HUES64 (cell line): ENCODE results near the gene CHCHD10.
"Not testable (repeated sequence)": the region's sequence is repeated elsewhere in the genome, so short reads cannot be mapped to it uniquely, and the experiment has no call there.

Source experiments
- H3K27ac ChIP-seq: 2 replicates; pipeline ENCODE4 v1.7.0; 2013; ENCODE audit warnings: low read depth, low read length, inconsistent platforms
- H3K27me3 ChIP-seq: 2 replicates; pipeline ENCODE4 v1.6.1; 2013; ENCODE audit warnings: mild to moderate bottlenecking, low read length; ENCODE audit not compliant: insufficient read depth
- H3K36me3 ChIP-seq: 2 replicates; pipeline ENCODE4 v1.6.1; 2013; ENCODE audit warnings: mild to moderate bottlenecking, low read length; ENCODE audit not compliant: insufficient read depth
- H3K4me1 ChIP-seq: 2 replicates; pipeline ENCODE4 v1.6.1; 2013; ENCODE audit warnings: mild to moderate bottlenecking, low read length, moderate library complexity; ENCODE audit not compliant: insufficient read depth
- H3K4me3 ChIP-seq: 2 replicates; pipeline ENCODE4 v1.5.1; 2013; ENCODE audit warnings: mild to moderate bottlenecking, low read length, moderate library complexity
- H3K9ac ChIP-seq: 2 replicates; pipeline ENCODE4 v1.6.1; 2013; ENCODE audit warnings: mild to moderate bottlenecking, low read depth, low read length
- H3K9me3 ChIP-seq: 2 replicates; pipeline ENCODE4 v1.6.1; 2013; ENCODE audit warnings: low read depth, low read length; ENCODE audit not compliant: insufficient read depth
- WGBS: fragments of 150-250, 120-280 bp; methylation state at CpG from one replicate; pipeline ENCODE4 v1.1.7; 2013; ENCODE audit warnings: missing lambda C conversion rate; 5-methylcytosine and 5-hydroxymethylcytosine counted together

Gene CHCHD10

DNA sequence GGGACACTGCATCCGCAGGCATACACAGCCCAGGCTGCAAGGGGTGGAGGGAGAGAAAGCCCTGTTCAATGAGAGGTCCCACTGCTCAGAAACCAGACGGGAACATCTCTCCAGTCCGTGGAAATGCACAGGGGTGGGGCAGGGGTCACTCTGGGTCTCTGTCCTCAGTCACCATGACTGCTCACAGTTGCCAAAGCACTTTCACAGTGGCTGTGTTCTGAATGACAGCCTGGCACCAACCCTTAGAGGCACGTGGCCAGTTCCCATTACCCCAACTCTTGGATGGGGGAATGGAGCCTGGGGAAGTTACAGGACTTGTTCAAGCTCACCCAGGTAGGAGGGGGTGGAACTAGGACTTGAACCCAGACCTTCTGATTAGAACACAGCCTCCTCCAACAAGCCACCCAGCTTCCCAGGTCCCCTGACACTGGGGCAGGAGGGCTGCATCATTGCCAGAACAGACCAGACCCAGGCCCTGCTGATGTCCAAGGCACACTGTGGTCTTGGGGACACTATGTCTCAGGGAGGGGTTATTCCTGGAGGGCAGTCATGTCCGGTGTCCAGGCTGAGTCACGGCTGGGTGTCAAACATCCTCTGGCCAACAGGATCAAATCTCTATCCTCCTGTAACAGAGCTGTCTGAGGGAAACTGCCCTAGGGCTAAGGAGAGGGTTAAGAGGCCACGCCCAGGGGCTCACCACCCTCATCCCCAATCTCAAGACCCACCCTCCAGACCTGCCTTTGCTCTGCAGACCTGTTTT is 25.1 kb downstream of the CHCHD10 start:
- Histone ChIP-seq H3K4me1 (no peaks in the 10 kb centered on the region), H3K36me3 (peaks cover 27% of the 10 kb centered on the region), H3K9me3 (no peaks in the 10 kb centered on the region), H3K9ac (no peak overlapping the region), H3K27me3 (no peaks in the 10 kb centered on the region), H3K4me3 (no peak overlapping the region), H3K27ac (no peak overlapping the region)
- 91% methylated on average over 7 of the region's 7 CpGs for WGBS

- Histone ChIP-seq H3K27ac (no peak overlapping the region), H3K27me3 (no peaks in the 10 kb centered on the region), H3K36me3 (0 out of 2 replicates have a peak, but pooled peaks cover under 1% of the 10 kb centered on the region), H3K9ac (no peak overlapping the region), H3K4me1 (no peaks in the 10 kb centered on the region), H3K9me3 (no peaks in the 10 kb centered on the region), H3K4me3 (no peak overlapping the region)
Observed at GRCh38 chr22:23737696-23738095, 30.1 kb downstream of the CHCHD10 start.

DNA sequence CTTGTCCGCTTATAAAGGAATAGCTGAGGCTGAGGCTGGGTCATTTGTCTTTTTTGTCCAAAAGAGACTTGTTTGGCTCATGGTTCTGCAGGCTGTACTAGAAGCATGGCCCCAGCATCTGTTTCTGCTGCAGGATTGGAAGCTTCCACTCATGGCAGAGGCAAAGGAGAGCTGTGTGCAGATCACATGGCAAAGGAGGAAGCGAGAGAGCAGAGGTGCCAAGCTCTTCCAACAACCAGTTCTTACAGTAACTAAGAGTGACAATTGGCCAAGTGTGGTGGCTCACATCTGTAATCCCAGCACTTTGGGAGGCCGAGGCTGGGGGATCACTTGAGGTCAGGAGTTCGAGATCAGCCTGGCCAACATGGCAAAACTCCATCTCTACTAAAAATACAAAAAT is 39.7 kb downstream of the CHCHD10 start:
- H3K27ac ChIP-seq, H3K4me1 ChIP-seq, H3K9me3 ChIP-seq, H3K27me3 ChIP-seq, H3K4me3 ChIP-seq, H3K36me3 ChIP-seq, H3K9ac ChIP-seq: not testable (repeated sequence)
- 93% methylated on average over 4 of the region's 4 CpGs for WGBS

DNA sequence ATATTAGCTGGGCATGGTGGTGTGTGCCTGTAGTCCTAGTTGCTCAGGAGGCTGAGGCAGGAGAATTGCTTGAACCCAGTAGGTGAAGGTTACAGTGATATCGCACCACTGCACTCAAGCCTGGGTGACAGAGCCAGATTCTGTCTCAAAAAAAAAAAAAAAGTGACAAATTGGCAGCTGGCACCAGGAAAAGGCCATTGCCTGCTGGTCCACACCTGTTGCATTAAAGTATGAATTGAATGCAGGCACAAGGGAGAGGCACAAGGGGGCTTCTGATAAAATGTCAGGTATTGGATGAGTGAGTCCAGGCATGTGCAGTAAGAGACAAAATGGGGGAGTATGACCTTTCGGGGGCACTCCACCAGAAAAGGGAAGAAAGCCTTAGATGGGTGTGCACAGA is 45.0 kb downstream of the CHCHD10 start:
- H3K27ac ChIP-seq: no peak overlapping the region
- H3K27me3 ChIP-seq: no peaks in the 10 kb centered on the region
- no peaks in the 10 kb centered on the region for H3K36me3 ChIP-seq
- no peak overlapping the region for H3K4me3 ChIP-seq
- no peaks in the 10 kb centered on the region for H3K4me1 ChIP-seq
- no peaks in the 10 kb centered on the region for H3K9me3 ChIP-seq
- 92% methylated on average over 2 of the region's 2 CpGs for WGBS
- H3K9ac ChIP-seq: no peak overlapping the region

DNA sequence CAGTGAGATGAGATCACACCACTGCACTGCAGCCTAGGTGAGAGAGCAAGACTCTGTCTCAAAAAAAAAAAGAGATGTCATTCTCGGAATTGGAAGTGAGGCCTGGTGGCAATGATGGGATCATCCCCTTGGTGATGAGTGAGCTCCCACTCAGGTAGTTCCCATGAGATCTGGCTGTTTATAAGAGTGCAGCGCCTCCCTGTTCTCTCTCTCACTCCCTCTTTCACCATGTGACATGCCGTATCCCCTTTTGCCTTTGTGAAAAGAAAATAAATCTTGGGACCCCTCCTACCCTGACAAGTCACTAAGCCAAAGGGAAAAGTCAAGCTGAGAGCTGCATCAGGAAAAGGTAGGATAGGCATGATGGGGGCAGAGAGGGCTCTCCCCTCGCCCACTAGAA is 45.6 kb downstream of the CHCHD10 start:
- Histone ChIP-seq H3K27ac (no peak overlapping the region), H3K9me3 (no peaks in the 10 kb centered on the region), H3K9ac (no peak overlapping the region), H3K4me1 (no peaks in the 10 kb centered on the region), H3K27me3 (no peaks in the 10 kb centered on the region), H3K4me3 (no peak overlapping the region), H3K36me3 (no peaks in the 10 kb centered on the region)
- 87% methylated on average over 3 of the region's 4 CpGs for WGBS

DNA sequence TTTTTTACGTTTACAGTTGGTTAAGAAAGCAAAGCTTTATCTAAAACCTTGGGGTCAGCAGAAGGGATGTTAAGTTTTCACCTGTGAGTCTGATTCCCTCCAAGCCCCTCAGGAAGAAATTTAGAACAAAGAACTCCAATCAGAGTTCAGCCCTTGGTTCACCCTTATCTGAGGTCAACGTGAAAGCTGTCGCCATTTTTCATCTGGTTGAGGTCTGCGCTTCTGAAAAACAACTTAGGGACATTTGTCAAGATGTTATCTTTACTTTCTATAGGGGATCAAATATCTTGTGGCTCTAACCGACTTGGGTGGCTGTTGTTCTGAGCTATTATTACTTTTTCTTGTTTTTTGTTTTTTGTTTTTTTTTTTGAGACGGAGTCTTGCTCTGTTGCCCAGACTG is 46.9 kb downstream of the CHCHD10 start:
- Histone ChIP-seq H3K9ac (no peak overlapping the region), H3K36me3 (no peaks in the 10 kb centered on the region), H3K27me3 (no peaks in the 10 kb centered on the region), H3K4me1 (no peaks in the 10 kb centered on the region), H3K9me3 (no peaks in the 10 kb centered on the region), H3K4me3 (no peak overlapping the region), H3K27ac (no peak overlapping the region)
- 91% methylated on average over 6 of the region's 6 CpGs for WGBS

DNA sequence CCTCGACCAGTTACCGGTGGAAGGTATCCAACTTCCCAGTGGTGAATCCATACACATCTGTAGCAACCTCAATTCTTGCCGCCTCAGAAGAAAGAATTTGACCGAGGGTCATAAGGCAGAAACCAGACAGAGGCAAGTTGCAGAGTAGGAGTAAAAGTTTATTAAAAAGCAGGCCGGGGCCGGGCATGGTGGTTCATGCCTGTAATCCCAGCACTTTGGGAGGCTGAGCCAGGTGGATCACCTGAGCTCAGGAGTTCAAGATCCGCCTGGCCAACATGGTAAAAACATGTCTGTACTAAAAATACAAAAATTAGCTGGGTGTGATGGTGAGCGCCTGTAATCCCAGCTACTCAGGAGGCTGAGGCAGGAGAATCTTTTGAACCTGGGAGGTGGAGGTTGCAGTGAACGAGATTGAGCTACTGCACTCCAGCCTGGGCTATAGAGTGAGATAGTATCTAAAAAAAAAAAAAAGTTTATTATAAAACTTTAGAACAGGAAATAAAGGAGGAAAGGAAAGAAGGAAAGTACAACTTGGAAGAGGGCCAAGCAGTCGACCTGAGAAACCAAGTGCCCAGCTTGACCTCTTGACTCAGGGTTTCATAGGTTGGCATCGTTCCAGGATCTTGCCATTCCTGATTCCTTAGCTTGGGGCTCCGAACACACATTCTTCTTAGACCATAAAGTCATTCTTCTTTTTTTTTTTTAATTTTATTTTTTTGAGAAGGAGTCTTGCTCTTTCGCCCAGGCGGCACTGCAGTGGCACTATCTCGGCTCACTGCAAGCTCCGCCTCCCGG is 49.2 kb downstream of the CHCHD10 start:
- 96% methylated on average over 17 of the region's 17 CpGs for WGBS
- Histone ChIP-seq H3K9me3 (no peaks in the 10 kb centered on the region), H3K4me1 (no peaks in the 10 kb centered on the region), H3K4me3 (no peak overlapping the region), H3K27me3 (no peaks in the 10 kb centered on the region), H3K36me3 (peaks cover 13% of the 10 kb centered on the region), H3K27ac (no peak overlapping the region), H3K9ac (no peak overlapping the region)

- H3K9ac ChIP-seq: peak overlapping the region; percentile 87
- 5% methylated on average over 84 of the region's 84 CpGs for WGBS
- H3K27ac ChIP-seq: peak overlapping the region; percentile 73
- peaks cover 26% of the 10 kb centered on the region for H3K36me3 ChIP-seq
- H3K27me3 ChIP-seq: no peaks in the 10 kb centered on the region
- H3K4me1 ChIP-seq: no peaks in the 10 kb centered on the region
- peak overlapping the region; percentile 90 for H3K4me3 ChIP-seq
- no peaks in the 10 kb centered on the region for H3K9me3 ChIP-seq
Observed at GRCh38 chr22:23716811-23717801, 50.7 kb downstream of the CHCHD10 start.
